MV-4-11 (cell line): ENCODE measurements around the gene H2AZ2.
A peak's percentile ranks its signal among the peaks of the same experiment; 100 is the strongest.
"Not testable (repeated sequence)": the region's sequence is repeated elsewhere in the genome, so short reads cannot be mapped to it uniquely, and the experiment has no call there.

Experiments
- DNase-seq: peaks from one replicate; lab custom pipeline; 2025; lab: John Stamatoyannopoulos, UW

The H2AZ2 gene

GRCh38 chr7:44814919-44815318 is 33.0 kb downstream of the H2AZ2 start:
- peak; percentile 8 for DNase-seq

GRCh38 chr7:44811571-44811970 is 36.3 kb downstream of the H2AZ2 start:
- no peak for DNase-seq

GRCh38 chr7:44811093-44811492 is 36.8 kb downstream of the H2AZ2 start:
- DNase-seq = no peak

GRCh38 chr7:44808914-44809393 is 38.9 kb downstream of the H2AZ2 start:
- no peak for DNase-seq

- no peak for DNase-seq
These were observed 41.9 kb downstream of the H2AZ2 start for GRCh38 chr7:44805950-44806349.

GRCh38 chr7:44803828-44804519 is 43.9 kb downstream of the H2AZ2 start:
- DNase-seq = not testable (repeated sequence)

GRCh38 chr7:44802418-44803025 is 45.4 kb downstream of the H2AZ2 start:
- peak; percentile 10 for DNase-seq

- DNase-seq = peak; percentile 14
These were observed 46.0 kb downstream of the H2AZ2 start for GRCh38 chr7:44801890-44802289.

GRCh38 chr7:44799939-44800338 is 47.9 kb downstream of the H2AZ2 start:
- no peak for DNase-seq

- no peak for DNase-seq
These were observed 49.1 kb downstream of the H2AZ2 start for GRCh38 chr7:44798649-44799305.

- DNase-seq = peak; percentile 81
These were observed 50.3 kb downstream of the H2AZ2 start for GRCh38 chr7:44797329-44798258.

- DNase-seq = peak; percentile 94
These were observed 51.2 kb downstream of the H2AZ2 start, which contains the start of gene PPIA for GRCh38 chr7:44796504-44797328. Gene PPIA (plus strand): TSS chr7:44796681. CDS start chr7:44796725, 44 bp downstream.

- peak; percentile 59 for DNase-seq
These were observed 51.8 kb downstream of the H2AZ2 start for GRCh38 chr7:44796034-44796503.

- no peak for DNase-seq
These were observed 53.6 kb downstream of the H2AZ2 start for GRCh38 chr7:44794331-44794730.

GRCh38 chr7:44793919-44794318 is 54.0 kb downstream of the H2AZ2 start:
- no peak for DNase-seq

GRCh38 chr7:44791278-44792219 is 56.3 kb downstream of the H2AZ2 start:
- no peak for DNase-seq

GRCh38 chr7:44789990-44790389 is 57.9 kb downstream of the H2AZ2 start:
- DNase-seq = no peak

GRCh38 chr7:44787762-44788161 is 60.1 kb downstream of the H2AZ2 start:
- DNase-seq = no peak

GRCh38 chr7:44787041-44787440 is 60.8 kb downstream of the H2AZ2 start:
- DNase-seq = no peak

- DNase-seq = not testable (repeated sequence)
These were observed 62.7 kb downstream of the H2AZ2 start for GRCh38 chr7:44785218-44785617.
